ENCODE data around the gene VWA3B. TPM values are rescaled to one million over a fixed set of nuclear protein-coding genes. Genes with fewer than 3 reads are reported as not detected.

The VWA3B gene
- total RNA-seq, 2 experiments from 2014 or later = not detected

- Mint-ChIP-seq H3K4me3 (no peak overlapping the region), H3K4me1 (ENCODE audit: low read depth) (no peaks in the 10 kb centered on the region), H3K36me3 (no peaks in the 10 kb centered on the region), H3K27ac (no peak overlapping the region), H3K27me3 (peaks cover 20% of the 10 kb centered on the region), H3K9me3 (no peaks in the 10 kb centered on the region)
- POLR2A ChIA-PET = no interaction called here
- intact Hi-C loops (cut with micrococcal nuclease) = no loop called here
- CTCF ChIA-PET = interaction anchor here (1.2 kb wide), 1 partner anchor 10 kb away, joined by 3 read pairs; no protein-coding TSS in a partner anchor
- no peak for DNase-seq
Measured at GRCh38 chr2:98280376-98281102, 193.6 kb downstream of the VWA3B start.

DNA sequence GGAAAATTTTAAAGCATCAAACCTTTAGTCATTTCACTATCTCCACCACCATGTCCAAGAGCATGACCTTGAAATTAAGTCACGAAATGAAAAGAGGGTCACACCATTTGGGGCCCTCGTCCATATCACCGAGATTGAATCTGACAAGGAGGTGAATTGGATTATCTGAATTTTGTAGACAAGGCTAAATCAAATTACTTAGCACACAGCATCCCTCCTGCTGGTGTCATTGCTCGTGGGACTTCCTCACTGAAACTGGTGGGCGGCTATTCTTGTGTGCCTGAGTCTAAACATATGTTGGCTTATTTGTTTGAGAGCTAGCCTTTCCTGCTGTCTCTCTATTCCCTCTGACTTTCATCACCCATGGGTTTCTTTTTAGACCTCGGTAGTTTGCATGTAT, 194.6 kb downstream of the VWA3B start:
- Mint-ChIP-seq H3K36me3 (no peaks in the 10 kb centered on the region), H3K9me3 (no peaks in the 10 kb centered on the region), H3K27me3 (peaks cover 22% of the 10 kb centered on the region), H3K4me3 (no peak overlapping the region), H3K27ac (no peak overlapping the region), H3K4me1 (ENCODE audit: low read depth) (no peaks in the 10 kb centered on the region)
- intact Hi-C loops (cut with micrococcal nuclease) = no loop called here
- ChIA-PET CTCF (no interaction called here), POLR2A (no interaction called here)
- no peak for DNase-seq

DNA sequence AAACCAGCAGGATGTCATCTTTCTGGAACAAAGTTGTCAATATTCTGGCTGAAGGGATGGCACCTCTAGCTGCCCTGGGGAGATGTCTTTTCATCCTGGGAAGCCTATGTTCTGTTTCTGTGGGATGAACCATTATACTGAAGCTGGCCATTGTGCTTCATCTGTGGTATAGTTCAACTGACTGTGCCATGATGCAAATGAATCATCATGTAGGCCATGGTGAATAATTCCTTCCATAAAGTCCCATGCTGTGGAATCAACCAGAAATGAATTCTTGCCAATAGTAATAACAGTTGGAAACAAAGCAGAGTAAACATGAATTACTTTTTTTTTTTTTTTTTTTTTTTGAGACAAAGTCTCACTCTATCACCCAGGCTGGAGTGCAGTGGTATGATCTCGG, 195.1 kb downstream of the VWA3B start:
- peaks cover 26% of the 10 kb centered on the region for H3K27me3 Mint-ChIP-seq
- intact Hi-C loops (cut with micrococcal nuclease) = no loop called here
- POLR2A ChIA-PET = no interaction called here
- H3K36me3 Mint-ChIP-seq = no peaks in the 10 kb centered on the region
- DNase-seq = no peak
- no peak overlapping the region for H3K4me3 Mint-ChIP-seq
- H3K4me1 Mint-ChIP-seq (ENCODE audit: low read depth) = no peaks in the 10 kb centered on the region
- H3K27ac Mint-ChIP-seq = no peak overlapping the region
- peaks cover 2% of the 10 kb centered on the region for H3K9me3 Mint-ChIP-seq
- CTCF ChIA-PET = no interaction called here

GRCh38 chr2:98293030-98293429, 206.1 kb downstream of the VWA3B start:
- H3K27me3 Mint-ChIP-seq = peaks cover 25% of the 10 kb centered on the region
- no peak for DNase-seq
- H3K4me1 Mint-ChIP-seq (ENCODE audit: low read depth) = no peaks in the 10 kb centered on the region
- H3K4me3 Mint-ChIP-seq = no peak overlapping the region
- no peak overlapping the region for H3K27ac Mint-ChIP-seq
- peaks cover 5% of the 10 kb centered on the region for H3K36me3 Mint-ChIP-seq
- ChIA-PET POLR2A (no interaction called here), CTCF (no interaction called here)
- H3K9me3 Mint-ChIP-seq = peaks cover 20% of the 10 kb centered on the region
- intact Hi-C loops (cut with micrococcal nuclease) = no loop called here

DNA sequence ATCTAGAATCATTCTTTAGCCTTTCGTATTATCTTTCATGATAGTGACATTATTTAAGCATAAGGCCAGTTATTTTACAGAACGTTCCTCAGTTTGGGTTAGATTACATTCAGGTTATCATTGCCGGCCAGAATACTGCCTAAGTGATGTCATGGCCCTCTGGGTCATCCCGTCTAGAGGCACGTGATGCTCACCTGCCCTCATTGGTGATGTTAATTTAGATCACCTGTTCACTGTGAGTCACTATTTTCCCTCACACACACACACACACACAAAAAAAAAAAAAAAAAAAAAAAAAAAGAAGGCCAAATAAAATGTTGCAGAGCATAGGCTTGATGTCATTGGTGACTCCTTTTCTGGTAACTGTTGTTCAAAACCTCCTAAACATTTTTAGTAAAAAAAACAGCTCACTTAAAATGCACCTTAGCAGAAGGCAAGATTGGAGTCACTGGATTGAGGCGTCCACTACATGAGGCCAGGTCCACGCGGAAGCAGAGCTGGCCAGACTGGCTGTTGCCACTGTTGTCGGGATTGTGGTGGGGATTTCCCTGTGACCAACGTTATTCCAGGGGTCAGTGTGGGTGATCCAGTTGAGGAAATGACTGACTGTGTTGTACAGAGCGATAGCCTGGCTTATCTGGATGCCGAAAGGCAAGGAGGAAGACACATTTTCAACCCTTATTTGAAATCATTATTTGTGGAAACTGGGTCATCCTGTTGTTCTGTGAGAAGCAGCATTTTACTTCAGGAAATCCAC, 207.1 kb downstream of the VWA3B start:
- Mint-ChIP-seq H3K27me3 (peaks cover 25% of the 10 kb centered on the region), H3K4me3 (no peak overlapping the region), H3K9me3 (peaks cover 17% of the 10 kb centered on the region), H3K27ac (no peak overlapping the region), H3K36me3 (peaks cover 5% of the 10 kb centered on the region), H3K4me1 (ENCODE audit: low read depth) (no peaks in the 10 kb centered on the region)
- CTCF ChIA-PET = interaction anchor here (0.7 kb wide), 1 partner anchor 90 kb away, joined by 3 read pairs; no protein-coding TSS in a partner anchor
- DNase-seq = no peak
- intact Hi-C loops (cut with micrococcal nuclease) = no loop called here
- POLR2A ChIA-PET = no interaction called here

- peaks cover 5% of the 10 kb centered on the region for H3K36me3 Mint-ChIP-seq
- H3K4me3 Mint-ChIP-seq = no peak overlapping the region
- POLR2A ChIA-PET = no interaction called here
- H3K27me3 Mint-ChIP-seq = peaks cover 22% of the 10 kb centered on the region
- H3K27ac Mint-ChIP-seq = no peak overlapping the region
- intact Hi-C loops (cut with micrococcal nuclease) = no loop called here
- H3K4me1 Mint-ChIP-seq (ENCODE audit: low read depth) = no peaks in the 10 kb centered on the region
- DNase-seq = no peak
- CTCF ChIA-PET = no interaction called here
- peaks cover 12% of the 10 kb centered on the region for H3K9me3 Mint-ChIP-seq
Measured at GRCh38 chr2:98294711-98295110, 207.7 kb downstream of the VWA3B start.

GRCh38 chr2:98295275-98295674, 208.3 kb downstream of the VWA3B start:
- Mint-ChIP-seq H3K4me3 (no peak overlapping the region), H3K36me3 (peaks cover under 1% of the 10 kb centered on the region), H3K9me3 (peaks cover 7% of the 10 kb centered on the region), H3K27ac (no peak overlapping the region), H3K27me3 (peaks cover 18% of the 10 kb centered on the region), H3K4me1 (ENCODE audit: low read depth) (no peaks in the 10 kb centered on the region)
- ChIA-PET POLR2A (no interaction called here), CTCF (no interaction called here)
- no peak for DNase-seq
- intact Hi-C loops (cut with micrococcal nuclease) = no loop called here

DNA sequence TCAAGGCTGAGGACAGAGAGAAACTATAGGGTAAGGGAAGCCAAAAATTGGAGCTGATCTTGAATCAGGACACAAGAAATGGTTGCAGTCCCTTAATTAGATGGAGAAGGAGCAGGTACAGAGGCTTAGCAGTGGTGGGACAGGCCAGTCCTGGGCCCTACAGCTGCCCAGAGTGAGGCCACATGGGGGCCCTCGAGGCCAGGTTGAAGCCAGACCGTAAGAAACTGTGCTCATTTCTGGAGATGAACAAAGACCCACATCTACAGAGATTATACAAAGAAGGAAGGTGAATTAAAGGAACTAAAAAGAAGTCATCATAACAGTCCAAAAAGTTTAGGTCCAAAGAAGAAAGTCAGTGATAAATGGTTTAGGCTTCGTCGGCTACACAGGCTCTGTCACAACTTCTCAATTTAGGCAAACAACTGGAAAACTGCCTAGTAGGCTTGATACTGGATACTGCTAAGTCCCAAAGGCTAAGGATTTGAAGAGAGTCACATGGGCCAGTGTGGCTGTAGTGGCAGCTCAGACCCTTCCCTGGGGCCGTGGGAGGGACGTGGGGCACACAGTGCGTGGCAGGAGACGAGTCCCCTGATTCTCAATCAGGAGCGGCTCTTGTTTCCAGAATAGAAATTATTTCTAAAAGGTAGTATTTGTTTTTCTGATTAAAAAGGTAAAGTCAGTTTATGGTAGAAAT, 208.9 kb downstream of the VWA3B start:
- ChIA-PET POLR2A (no interaction called here), CTCF (no interaction called here)
- Mint-ChIP-seq H3K9me3 (peaks cover 2% of the 10 kb centered on the region), H3K27ac (no peak overlapping the region), H3K4me3 (no peak overlapping the region), H3K4me1 (ENCODE audit: low read depth) (no peaks in the 10 kb centered on the region), H3K27me3 (peaks cover 16% of the 10 kb centered on the region), H3K36me3 (no peaks in the 10 kb centered on the region)
- intact Hi-C loops (cut with micrococcal nuclease) = no loop called here
- DNase-seq = no peak

DNA sequence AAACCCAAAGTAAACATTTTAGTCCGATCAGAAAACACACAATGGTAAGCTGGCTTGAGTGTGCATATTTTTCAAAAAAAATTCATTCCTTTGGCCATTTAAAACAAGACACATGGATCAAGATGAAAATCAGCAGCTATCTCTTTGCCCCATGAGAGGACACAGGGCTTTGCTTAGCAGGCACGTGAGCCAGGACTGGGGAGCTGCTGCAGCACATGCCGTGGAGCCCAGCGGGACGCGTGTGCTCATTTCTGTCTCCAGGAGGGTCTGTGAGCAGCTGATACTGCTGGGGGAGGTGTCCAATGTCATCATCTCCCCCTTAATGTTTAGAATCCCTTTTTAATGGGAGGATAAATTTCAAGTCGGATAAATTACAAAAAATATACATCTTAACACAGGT, 209.5 kb downstream of the VWA3B start:
- Mint-ChIP-seq H3K27ac (no peak overlapping the region), H3K9me3 (no peaks in the 10 kb centered on the region), H3K4me1 (ENCODE audit: low read depth) (no peaks in the 10 kb centered on the region), H3K36me3 (no peaks in the 10 kb centered on the region), H3K27me3 (peaks cover 10% of the 10 kb centered on the region), H3K4me3 (no peak overlapping the region)
- DNase-seq = no peak
- intact Hi-C loops (cut with micrococcal nuclease) = no loop called here
- ChIA-PET CTCF (no interaction called here), POLR2A (no interaction called here)

GRCh38 chr2:98297817-98298682, 211.1 kb downstream of the VWA3B start:
- Mint-ChIP-seq H3K27ac (no peak overlapping the region), H3K36me3 (no peaks in the 10 kb centered on the region), H3K9me3 (no peaks in the 10 kb centered on the region), H3K4me3 (no peak overlapping the region), H3K4me1 (ENCODE audit: low read depth) (no peaks in the 10 kb centered on the region), H3K27me3 (peaks cover 11% of the 10 kb centered on the region)
- intact Hi-C loops (cut with micrococcal nuclease) = no loop called here
- ChIA-PET POLR2A (no interaction called here), CTCF (no interaction called here)
- DNase-seq = no peak

- ChIA-PET CTCF (no interaction called here), POLR2A (no interaction called here)
- Mint-ChIP-seq H3K36me3 (no peaks in the 10 kb centered on the region), H3K9me3 (no peaks in the 10 kb centered on the region), H3K4me3 (no peak overlapping the region), H3K27ac (no peak overlapping the region), H3K4me1 (ENCODE audit: low read depth) (no peaks in the 10 kb centered on the region), H3K27me3 (peaks cover 11% of the 10 kb centered on the region)
- no peak for DNase-seq
- intact Hi-C loops (cut with micrococcal nuclease) = no loop called here
Measured at GRCh38 chr2:98298683-98299164, 211.8 kb downstream of the VWA3B start.

Measured in activated CD4-positive, alpha-beta memory T cell treated with anti-CD3 and anti-CD28 coated beads for 36 hours (primary cell).